Activated T-helper 17 cell treated with anti-CD3 and anti-CD28 coated beads, Interleukin-2, amount 50 U/mL, for 72 hours (primary cell): ENCODE measurements around the gene EDC3. TPM values are rescaled to one million over a fixed set of nuclear protein-coding genes. Genes with fewer than 3 reads are reported as not detected.

Source experiments
- ATAC-seq: fragments of 150-1000 bp; cut with Tn5 transposase; replicated peaks from 2 replicates; pipeline ENCODE4 v1.10.0; 2021; ENCODE audit warnings: mild to moderate bottlenecking, moderate library complexity
- H3K27ac Mint-ChIP-seq: one replicate; pipeline ENCODE4 v1.8.0; 2022; ENCODE audit warnings: mixed read lengths
- H3K27me3 Mint-ChIP-seq: one replicate; pipeline ENCODE4 v1.8.0; 2022; ENCODE audit warnings: mixed read lengths
- H3K36me3 Mint-ChIP-seq: one replicate; pipeline ENCODE4 v1.8.0; 2022; ENCODE audit warnings: low read depth, mild to moderate bottlenecking, mixed read lengths
- H3K4me1 Mint-ChIP-seq: one replicate; pipeline ENCODE4 v1.8.0; 2022; ENCODE audit warnings: mixed read lengths
- H3K4me3 Mint-ChIP-seq: one replicate; pipeline ENCODE4 v1.8.0; 2022; ENCODE audit warnings: mild to moderate bottlenecking, mixed read lengths
- H3K9me3 Mint-ChIP-seq: one replicate; pipeline ENCODE4 v1.8.0; 2022; ENCODE audit warnings: mixed read lengths
- total RNA-seq, 2 donors: library from RNA; stranded (reverse); gene quantifications; one replicate each; pipeline ENCODE4 v1.2.3, GENCODE V29; 2022

Gene EDC3
- total RNA-seq, 2 donors from 2014 or later: 47.9 to 56.0 TPM

DNA sequence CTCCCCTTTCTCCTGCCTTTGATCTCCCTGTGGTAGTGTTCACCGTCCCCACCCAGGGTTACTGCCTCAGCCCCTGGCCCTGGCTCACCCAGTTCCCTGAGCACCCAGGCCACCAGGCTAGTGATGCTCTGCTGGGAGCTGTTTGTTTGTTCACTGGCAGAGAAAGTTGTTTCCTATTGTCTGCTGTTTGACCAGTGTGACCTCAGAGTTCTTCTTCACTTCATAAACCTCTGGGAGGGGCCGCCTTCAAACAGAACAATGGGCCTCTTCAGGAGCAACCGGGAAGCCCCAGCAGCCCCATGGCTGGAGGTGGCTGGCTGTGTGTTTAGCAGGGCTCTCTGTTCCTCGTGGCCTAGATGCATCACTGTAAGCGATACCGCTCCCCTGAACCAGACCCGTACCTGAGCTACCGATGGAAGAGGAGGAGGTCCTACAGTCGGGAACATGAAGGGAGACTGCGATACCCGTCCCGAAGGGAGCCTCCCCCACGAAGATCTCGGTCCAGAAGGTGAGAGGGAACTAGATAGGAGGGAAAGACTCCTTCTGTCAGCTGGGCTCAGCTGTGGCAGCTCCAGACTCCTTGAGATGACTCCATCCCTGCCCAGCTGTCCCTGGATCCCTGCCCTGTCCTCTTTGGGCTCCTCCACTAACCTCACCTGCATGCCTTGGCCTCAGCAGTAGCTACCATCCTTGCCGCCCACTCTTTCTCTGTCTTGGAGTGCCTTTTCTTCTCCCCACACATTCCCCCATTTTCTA lies 76.8 kb downstream of the EDC3 start:
- H3K4me3 Mint-ChIP-seq: peak overlapping the region; percentile 93
- peak overlapping the region; percentile 93 for H3K27ac Mint-ChIP-seq
- H3K9me3 Mint-ChIP-seq: no peaks in the 10 kb centered on the region
- no peaks in the 10 kb centered on the region for H3K27me3 Mint-ChIP-seq
- peaks cover 33% of the 10 kb centered on the region for H3K4me1 Mint-ChIP-seq
- peaks cover 88% of the 10 kb centered on the region for H3K36me3 Mint-ChIP-seq
- ATAC-seq: no peak

DNA sequence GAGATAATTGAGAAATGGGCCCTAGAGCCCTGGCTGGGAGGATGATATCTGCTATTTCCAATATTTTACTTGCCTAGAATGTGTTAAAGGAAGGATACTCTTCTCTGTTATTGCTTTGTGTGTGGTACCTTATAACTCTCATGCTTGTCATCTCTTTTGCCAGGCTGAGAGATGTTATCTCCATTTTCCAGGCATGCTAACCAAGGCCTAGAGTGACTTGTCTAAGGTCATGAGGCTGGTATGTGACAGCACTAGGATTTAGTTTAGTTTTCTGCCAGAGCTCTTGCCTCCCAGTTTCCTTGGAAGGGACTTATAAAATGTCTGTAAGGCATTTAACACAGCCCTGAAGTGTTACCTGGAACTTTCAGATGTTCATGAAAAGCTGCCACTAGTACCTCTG lies 78.8 kb downstream of the EDC3 start:
- peak overlapping the region; percentile 93 for H3K4me3 Mint-ChIP-seq
- H3K27ac Mint-ChIP-seq: peak overlapping the region; percentile 93
- H3K36me3 Mint-ChIP-seq: peaks cover 68% of the 10 kb centered on the region
- ATAC-seq: no peak
- H3K27me3 Mint-ChIP-seq: no peaks in the 10 kb centered on the region
- H3K4me1 Mint-ChIP-seq: peaks cover 33% of the 10 kb centered on the region
- no peaks in the 10 kb centered on the region for H3K9me3 Mint-ChIP-seq

DNA sequence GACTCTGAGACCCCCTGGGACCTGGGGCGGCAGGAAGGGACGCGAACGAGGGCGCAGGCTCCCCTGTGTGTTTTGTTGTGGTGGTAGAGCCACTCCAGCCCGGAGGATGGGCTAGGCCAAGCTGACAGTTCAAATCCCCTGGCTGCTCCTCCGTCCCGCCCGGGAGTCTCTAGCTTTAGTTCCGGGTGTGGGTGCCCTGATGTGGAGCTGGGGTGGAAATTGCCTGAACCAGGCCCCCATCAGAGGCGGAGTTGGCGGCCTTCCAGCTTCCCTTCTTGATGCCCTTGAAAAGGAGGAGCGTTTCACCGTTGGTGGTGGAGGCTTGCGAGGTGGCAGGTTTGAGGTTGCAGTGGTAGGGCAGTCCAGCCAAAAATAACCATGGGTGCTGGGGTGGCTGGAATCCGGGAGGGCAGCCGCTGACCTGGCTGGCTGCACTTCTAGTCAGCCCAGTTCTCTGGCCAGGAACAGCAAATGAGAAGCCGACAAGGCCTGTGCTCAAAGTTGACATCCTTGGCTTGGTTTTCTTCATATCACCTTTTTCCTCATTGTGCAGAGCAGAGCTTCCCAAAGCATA lies 79.4 kb downstream of the EDC3 start:
- Mint-ChIP-seq H3K9me3 (no peaks in the 10 kb centered on the region), H3K4me3 (peak overlapping the region; percentile 93), H3K27me3 (no peaks in the 10 kb centered on the region), H3K4me1 (peaks cover 33% of the 10 kb centered on the region), H3K36me3 (peaks cover 63% of the 10 kb centered on the region), H3K27ac (peak overlapping the region; percentile 93)
- no peak for ATAC-seq

DNA sequence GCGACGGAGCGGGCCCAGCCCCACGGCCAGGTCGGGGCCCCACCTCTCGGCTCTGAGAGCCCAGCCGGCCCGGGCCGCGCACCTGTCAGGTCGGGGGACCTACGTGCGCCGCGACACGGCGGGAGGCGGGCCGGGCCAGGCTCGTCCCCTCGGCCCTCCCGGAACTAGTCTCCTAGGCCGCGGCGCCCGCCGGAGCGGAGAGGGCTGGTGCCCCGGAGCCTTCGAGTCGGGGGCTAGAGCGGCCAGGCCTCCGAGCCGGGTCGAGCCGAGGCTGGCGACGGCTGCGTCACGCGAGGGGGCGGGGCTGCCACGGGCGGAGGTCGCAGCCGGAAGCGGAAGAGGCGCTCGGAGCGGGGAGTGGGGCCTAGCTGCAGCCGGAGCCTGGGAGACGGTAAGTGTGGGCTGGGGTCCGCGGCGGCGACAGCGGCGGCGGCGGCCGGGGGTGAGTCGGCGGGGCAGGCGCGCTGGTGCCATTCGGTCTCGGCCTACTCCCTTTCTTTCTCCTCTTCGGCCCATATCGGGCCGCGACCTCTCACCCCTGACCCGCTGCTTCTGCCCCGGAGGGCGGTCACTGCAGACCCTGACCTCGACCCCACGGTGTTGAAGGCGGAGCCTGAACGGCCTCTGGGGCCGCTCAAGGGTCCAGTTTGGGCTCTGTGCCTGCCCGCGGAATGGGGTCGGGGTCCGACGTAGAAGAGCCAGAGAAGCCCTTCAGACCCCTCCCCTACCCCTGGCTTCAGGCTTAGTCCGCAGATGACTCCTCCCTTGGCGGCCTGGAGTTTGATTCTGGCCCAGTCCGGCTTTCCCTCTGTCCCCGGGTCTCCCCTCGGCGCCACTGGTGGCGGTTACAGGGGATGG lies 80.1 kb downstream of the EDC3 start, which contains the start of gene CLK3:
Gene CLK3 (plus strand): TSS at position 329 of the 858 bp plus-strand sequence. CDS start 3,361 bp downstream, outside the sequence.
- Mint-ChIP-seq H3K4me3 (peak within 1 kb of the TSS; percentile 93), H3K36me3 (peaks cover 55% of the 10 kb centered on the region), H3K27ac (peak within 1 kb of the TSS; percentile 95), H3K4me1 (peaks cover 27% of the 10 kb centered on the region), H3K9me3 (no peaks in the 10 kb centered on the region), H3K27me3 (no peaks in the 10 kb centered on the region)
- ATAC-seq: peak; percentile 73

DNA sequence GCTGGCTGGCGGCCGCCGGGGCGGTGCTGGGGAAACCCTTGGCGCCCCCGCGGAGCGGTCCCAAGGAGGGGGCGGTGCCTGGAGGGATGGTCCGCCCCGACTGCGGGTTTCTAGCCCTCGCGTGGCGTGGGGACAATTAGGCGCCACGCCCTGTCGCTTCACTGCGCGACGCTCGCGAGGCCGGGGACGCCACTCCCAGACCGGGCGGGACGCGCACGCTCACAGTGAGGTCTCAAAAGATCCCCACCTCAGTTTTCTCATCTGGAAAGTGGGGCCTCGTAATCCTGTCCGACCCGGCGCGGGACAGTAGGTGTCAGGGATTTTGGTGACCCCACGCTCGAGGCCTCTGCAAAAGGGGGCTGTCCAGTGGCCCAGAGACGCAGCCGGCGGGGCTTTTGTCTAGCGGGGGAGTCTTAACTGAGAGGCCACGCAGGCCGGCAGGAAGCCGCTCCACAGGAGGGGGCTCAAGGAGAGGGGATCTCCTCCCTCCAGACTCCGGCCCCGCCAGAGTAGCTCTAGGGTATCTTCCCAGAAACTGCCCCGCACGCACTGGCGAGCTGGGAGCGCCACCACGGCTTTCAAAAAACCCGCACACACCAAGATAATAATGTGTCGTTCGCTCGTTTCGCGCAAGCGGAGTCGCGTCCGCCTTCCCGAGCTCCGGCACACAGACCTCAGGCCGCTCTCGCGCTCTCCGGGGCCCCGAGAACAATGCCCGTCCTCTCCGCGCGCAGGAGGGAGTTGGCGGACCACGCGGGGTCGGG lies 80.9 kb downstream of the EDC3 start:
- Mint-ChIP-seq H3K27ac (peak overlapping the region; percentile 95), H3K9me3 (no peaks in the 10 kb centered on the region), H3K36me3 (peaks cover 47% of the 10 kb centered on the region), H3K4me1 (peaks cover 23% of the 10 kb centered on the region), H3K27me3 (no peaks in the 10 kb centered on the region), H3K4me3 (peak overlapping the region; percentile 93)
- ATAC-seq: peak; percentile 73

DNA sequence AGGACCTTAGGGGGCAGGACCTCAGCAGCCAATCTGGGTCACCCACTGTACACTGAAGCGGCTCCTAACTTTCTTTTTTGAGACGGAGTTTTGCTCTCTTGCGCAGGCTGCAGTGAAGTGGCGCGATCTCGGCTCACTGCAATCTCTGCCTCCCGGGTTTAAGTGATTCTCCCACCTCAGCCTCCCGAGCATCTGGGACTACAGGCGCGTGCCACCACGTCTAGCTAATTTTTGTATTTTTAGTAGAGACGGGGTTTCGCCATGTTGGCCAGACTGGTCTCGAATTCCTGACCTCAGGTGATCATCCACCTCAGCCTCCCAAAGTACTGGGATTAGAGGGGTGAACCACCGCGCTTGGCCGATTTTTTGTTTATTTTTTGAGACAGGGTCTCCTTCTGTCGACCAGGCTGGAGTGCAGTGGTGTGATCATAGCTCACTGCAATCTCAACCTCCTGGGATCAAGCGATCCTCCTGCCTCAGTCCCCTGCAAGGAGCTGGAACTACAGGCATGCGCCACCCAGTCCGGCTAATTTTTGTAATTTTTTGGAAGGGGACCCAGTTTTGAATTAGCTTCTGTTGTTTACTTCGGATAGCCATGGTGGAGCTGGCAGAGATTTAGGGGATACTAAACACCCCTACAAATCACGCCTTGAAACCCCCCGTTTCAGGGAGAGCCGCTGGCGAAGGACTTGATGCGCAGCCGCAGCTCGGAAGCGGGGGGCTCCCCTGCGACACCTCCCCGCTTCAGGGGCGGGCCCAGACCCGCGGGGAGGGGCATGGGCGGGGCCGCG lies 81.7 kb downstream of the EDC3 start:
- ATAC-seq: no peak
- Mint-ChIP-seq H3K4me1 (peaks cover 16% of the 10 kb centered on the region), H3K4me3 (peak overlapping the region; percentile 93), H3K36me3 (peaks cover 39% of the 10 kb centered on the region), H3K9me3 (no peaks in the 10 kb centered on the region), H3K27me3 (no peaks in the 10 kb centered on the region), H3K27ac (peak overlapping the region; percentile 95)

DNA sequence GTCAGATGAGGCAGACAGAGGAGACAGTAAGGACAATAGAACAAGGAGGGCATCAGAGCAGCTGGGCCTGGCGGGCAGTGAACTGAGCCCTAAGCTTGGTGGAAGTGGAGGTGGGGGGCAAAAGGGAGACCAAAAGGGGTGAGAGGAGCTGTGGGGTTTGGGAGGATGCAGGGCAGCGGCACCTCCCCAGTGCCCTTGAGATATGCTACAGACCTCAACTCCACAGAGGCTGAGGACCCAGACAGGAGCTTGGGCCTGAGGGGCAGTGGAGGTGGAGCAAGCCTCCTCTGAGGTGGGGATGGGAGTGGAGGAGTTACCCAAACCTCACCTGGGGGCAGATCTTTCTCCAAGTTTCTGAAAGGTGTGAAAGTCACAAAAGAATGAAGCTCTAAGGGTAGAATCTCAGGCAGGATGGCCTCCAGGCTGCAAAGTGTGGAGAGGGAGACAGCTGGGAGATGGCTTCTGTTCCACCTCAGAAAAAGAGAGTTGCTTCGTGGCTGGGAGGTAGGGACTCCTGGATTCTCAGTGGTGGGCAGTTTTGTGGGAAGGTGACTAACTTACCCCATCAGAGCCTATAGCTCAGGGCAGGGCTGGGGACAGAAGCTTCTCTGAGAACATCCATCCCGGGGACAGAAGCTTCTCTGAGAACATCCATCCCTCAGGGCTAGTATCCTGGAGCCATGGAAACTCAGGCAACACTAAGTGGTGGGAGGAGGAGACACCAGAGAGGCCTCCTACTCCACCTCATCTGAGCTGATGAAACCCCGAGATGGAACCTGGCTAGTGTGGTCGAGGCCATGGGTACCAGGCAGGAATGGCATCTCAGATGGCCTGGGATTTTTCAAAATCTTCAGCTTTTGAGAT lies 82.5 kb downstream of the EDC3 start:
- no peak for ATAC-seq
- no peaks in the 10 kb centered on the region for H3K9me3 Mint-ChIP-seq
- no peaks in the 10 kb centered on the region for H3K27me3 Mint-ChIP-seq
- H3K4me1 Mint-ChIP-seq: peaks cover 16% of the 10 kb centered on the region
- peak overlapping the region; percentile 93 for H3K4me3 Mint-ChIP-seq
- H3K36me3 Mint-ChIP-seq: peaks cover 31% of the 10 kb centered on the region
- H3K27ac Mint-ChIP-seq: peak overlapping the region; percentile 47

DNA sequence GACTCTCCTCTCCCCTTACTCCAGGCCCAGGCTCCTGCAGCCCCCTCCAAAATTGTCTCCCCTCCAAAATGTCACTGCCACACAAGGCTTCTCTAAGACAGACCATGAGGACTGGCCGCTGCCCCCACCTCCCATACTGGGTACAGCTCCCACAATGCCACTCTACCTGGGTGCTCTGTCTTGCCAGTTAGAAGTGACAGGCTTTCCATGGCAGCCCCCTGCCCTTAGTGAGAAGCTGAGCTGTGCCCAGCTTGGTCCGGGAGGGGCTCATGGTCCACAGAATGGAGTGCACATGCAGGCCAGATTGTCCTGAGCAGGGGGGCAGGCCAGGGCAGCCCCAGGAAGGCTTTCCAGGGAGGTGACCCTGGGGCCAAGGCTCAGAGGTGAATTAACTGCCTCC lies 83.1 kb downstream of the EDC3 start:
- no peaks in the 10 kb centered on the region for H3K27me3 Mint-ChIP-seq
- H3K36me3 Mint-ChIP-seq: peaks cover 25% of the 10 kb centered on the region
- peak overlapping the region; percentile 93 for H3K4me3 Mint-ChIP-seq
- H3K27ac Mint-ChIP-seq: peak overlapping the region; percentile 47
- ATAC-seq: no peak
- H3K4me1 Mint-ChIP-seq: peaks cover 9% of the 10 kb centered on the region
- H3K9me3 Mint-ChIP-seq: no peaks in the 10 kb centered on the region

DNA sequence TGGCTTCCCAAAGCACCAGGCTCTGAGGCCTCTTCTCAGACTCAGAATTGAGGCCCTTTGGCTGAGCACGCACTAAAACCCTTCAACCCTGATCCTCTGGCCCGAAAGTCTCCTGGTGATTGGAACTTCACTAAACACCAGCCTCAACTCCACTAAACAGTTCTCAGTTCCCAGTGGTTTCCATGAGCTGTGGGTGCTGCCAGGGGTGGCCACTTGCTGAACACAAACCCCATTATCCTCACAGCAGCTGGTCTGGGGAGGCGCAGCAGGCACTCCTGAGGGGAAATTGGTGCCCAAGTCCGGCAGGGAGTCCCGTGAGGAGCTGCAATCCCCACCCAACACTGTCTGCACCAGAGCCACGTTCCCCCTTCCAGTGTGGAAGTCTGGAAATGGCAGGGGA lies 84.0 kb downstream of the EDC3 start:
- H3K36me3 Mint-ChIP-seq: peaks cover 16% of the 10 kb centered on the region
- no peak overlapping the region for H3K27ac Mint-ChIP-seq
- peaks cover 2% of the 10 kb centered on the region for H3K4me1 Mint-ChIP-seq
- ATAC-seq: no peak
- no peaks in the 10 kb centered on the region for H3K9me3 Mint-ChIP-seq
- H3K27me3 Mint-ChIP-seq: no peaks in the 10 kb centered on the region
- H3K4me3 Mint-ChIP-seq: no peak overlapping the region

DNA sequence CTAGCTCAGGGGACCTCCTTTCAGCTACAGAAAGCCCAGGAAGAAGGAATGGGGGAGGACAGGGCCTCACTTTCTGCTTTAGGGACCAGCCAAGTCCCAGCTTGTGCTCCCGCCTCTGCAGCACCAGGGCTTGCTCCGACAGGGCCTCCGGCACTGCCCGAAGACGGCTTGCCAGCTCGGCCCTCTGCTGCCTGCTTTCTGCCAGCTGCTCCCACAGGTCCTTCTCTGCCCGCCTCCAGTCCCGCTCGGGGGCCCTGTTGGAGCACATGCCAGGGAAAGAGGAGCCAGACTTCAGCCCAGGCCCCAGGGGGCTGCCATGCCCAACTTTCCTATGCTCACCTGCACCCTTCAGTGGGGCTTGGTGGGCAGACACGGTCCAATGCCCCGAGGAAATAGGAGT lies 84.5 kb downstream of the EDC3 start:
- Mint-ChIP-seq H3K27ac (no peak overlapping the region), H3K36me3 (peaks cover 11% of the 10 kb centered on the region), H3K4me3 (no peak overlapping the region), H3K27me3 (no peaks in the 10 kb centered on the region), H3K4me1 (no peaks in the 10 kb centered on the region), H3K9me3 (no peaks in the 10 kb centered on the region)
- ATAC-seq: no peak

DNA sequence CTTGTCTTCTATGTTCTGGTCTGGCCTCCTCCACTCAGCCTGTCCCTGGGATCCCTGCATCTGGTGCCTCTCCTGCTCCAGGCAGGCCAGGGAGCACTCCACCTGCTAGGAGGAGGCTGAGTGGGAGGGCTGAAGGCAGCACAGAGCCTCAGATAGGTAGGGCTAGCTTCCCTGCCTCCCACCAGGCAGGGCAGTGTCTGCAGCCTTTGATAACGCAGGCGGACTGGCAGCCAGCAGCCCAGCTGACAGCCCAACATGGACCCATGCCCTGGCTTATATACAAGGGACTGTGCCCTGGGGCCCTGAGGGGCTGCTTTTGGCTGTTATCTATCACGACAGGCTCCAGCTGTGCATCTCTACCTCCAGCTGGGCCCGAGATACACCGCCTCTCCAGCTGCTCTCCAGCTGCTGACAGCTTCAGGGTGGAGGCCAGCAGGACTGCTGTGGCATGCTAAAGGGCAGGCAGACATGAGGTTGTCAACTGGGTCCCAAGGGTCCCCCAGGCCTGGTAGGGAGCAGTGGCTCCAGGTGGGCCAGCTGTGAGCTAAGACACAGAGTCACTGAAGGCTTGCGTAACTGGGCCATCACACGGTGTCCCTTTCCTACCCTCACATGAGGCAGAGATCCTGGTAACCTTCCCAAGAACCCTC lies 85.4 kb downstream of the EDC3 start:
- Mint-ChIP-seq H3K36me3 (peaks cover 6% of the 10 kb centered on the region), H3K27ac (no peak overlapping the region), H3K27me3 (no peaks in the 10 kb centered on the region), H3K9me3 (no peaks in the 10 kb centered on the region), H3K4me1 (no peaks in the 10 kb centered on the region), H3K4me3 (no peak overlapping the region)
- no peak for ATAC-seq

DNA sequence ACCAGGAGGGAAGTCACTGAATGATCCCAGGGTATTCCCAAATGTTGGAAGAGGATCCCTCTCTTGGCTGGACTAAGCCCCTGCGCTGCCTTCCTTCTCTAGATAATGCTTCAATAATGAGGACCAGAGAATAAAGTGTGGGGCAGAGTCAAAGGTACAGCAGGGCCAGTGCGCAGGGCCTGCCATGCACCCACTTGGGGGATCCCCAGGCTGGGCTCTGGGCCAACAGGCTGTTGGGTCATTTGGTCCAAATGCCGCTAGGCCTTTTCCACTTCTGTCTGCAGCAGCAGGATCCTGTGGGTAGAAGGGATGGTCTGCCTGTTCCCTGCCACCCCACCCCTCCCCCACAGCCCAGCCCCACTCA lies 85.9 kb downstream of the EDC3 start:
- Mint-ChIP-seq H3K36me3 (peaks cover 3% of the 10 kb centered on the region), H3K9me3 (no peaks in the 10 kb centered on the region), H3K4me1 (no peaks in the 10 kb centered on the region), H3K4me3 (no peak overlapping the region), H3K27me3 (no peaks in the 10 kb centered on the region), H3K27ac (no peak overlapping the region)
- no peak for ATAC-seq
